ENCODE results near the gene RABL3. TPM values are rescaled to one million over a fixed set of nuclear protein-coding genes. Genes with fewer than 3 reads are reported as not detected.
A peak's percentile ranks its signal among the peaks of the same experiment; 100 is the strongest.
"Not testable (repeated sequence)": the region's sequence is repeated elsewhere in the genome, so short reads cannot be mapped to it uniquely, and the experiment has no call there.

RABL3 gene
- 10 to 100 TPM; 15.2 to 19.4 TPM for total RNA-seq
- long read RNA-seq, transcript RABL3-201 (8 exons, 3,883 nt): major isoform, 11 of 11 reads
- long read RNA-seq, partial matches to known transcripts: 0 of 11 reads
- long read RNA-seq, other reads (novel, unspliced or antisense): 0 of 11 reads

GRCh38 chr3:120742198-120742848, at the start of gene RABL3, which contains the start of gene GTF2E1:
Gene RABL3, minus strand, starts transcription at chr3:120742516. Its CDS starts 9 bp downstream, at chr3:120742507.
Gene GTF2E1, plus strand, starts transcription at chr3:120742744. Its CDS starts 7,809 bp downstream, at chr3:120750553.
- ATAC-seq: peak; percentile 100
- intact Hi-C loops (cut with DNase I): loop anchor here in 1 of 2 donors (10.0 kb wide), 1 partner anchor 148 kb away; the partner anchor contains the start of gene NDUFB4
- DNase-seq: peak; percentile 96

- no peak for DNase-seq
- ATAC-seq: no peak
- intact Hi-C loops (cut with DNase I): loop anchor here (5.0 to 10.0 kb wide), 2 partner anchors 230 to 547 kb away; no protein-coding TSS in a partner anchor
These were observed 49.6 kb upstream of the RABL3 start for GRCh38 chr3:120791913-120792312.

GRCh38 chr3:120791010-120791409, 48.7 kb upstream of the RABL3 start:
- intact Hi-C loops (cut with DNase I): loop anchor here (5.0 to 10.0 kb wide), 2 partner anchors 229 to 546 kb away; no protein-coding TSS in a partner anchor
- ATAC-seq (no peak), DNase-seq (no peak)

- intact Hi-C loops (cut with DNase I); DNase-seq: not testable (repeated sequence)
These were observed 43.5 kb upstream of the RABL3 start for GRCh38 chr3:120785832-120786231.

GRCh38 chr3:120780977-120781376, 38.7 kb upstream of the RABL3 start:
- ATAC-seq: peak in 1 of 2 donors; percentile 29
- intact Hi-C loops (cut with DNase I): no loop called here
- no peak for DNase-seq

More at GRCh38 chr3:120785832-120786231, 43.5 kb upstream of the RABL3 start:
- not testable (repeated sequence) for ATAC-seq

GRCh38 chr3:120778776-120779175, 36.5 kb upstream of the RABL3 start:
- intact Hi-C loops (cut with DNase I): no loop called here
- ATAC-seq: no peak
- DNase-seq: no peak

- no peak for ATAC-seq
- intact Hi-C loops (cut with DNase I): no loop called here
These were observed 33.1 kb upstream of the RABL3 start for GRCh38 chr3:120775411-120775810.

GRCh38 chr3:120773932-120774331, 31.6 kb upstream of the RABL3 start:
- intact Hi-C loops (cut with DNase I): no loop called here
- DNase-seq (no peak), ATAC-seq (no peak)

More at GRCh38 chr3:120775411-120775810, 33.1 kb upstream of the RABL3 start:
- no peak for DNase-seq

- ATAC-seq: no peak
- intact Hi-C loops (cut with DNase I): no loop called here
- no peak for DNase-seq
These were observed 29.8 kb upstream of the RABL3 start for GRCh38 chr3:120772081-120772480.

- ATAC-seq (no peak), DNase-seq (no peak)
- intact Hi-C loops (cut with DNase I): no loop called here
These were observed 28.6 kb upstream of the RABL3 start for GRCh38 chr3:120770891-120771290.

GRCh38 chr3:120769436-120769835, 27.1 kb upstream of the RABL3 start:
- intact Hi-C loops (cut with DNase I): no loop called here
- DNase-seq (no peak), ATAC-seq (no peak)

- DNase-seq: no peak
- intact Hi-C loops (cut with DNase I): no loop called here
- no peak for ATAC-seq
These were observed 24.8 kb upstream of the RABL3 start for GRCh38 chr3:120767106-120767505.

GRCh38 chr3:120766576-120766975, 24.3 kb upstream of the RABL3 start:
- intact Hi-C loops (cut with DNase I): no loop called here
- no peak for ATAC-seq
- DNase-seq: no peak

- no peak for DNase-seq
- no peak for ATAC-seq
- intact Hi-C loops (cut with DNase I): no loop called here
These were observed 23.6 kb upstream of the RABL3 start for GRCh38 chr3:120765830-120766493.

- intact Hi-C loops (cut with DNase I): no loop called here
- no peak for ATAC-seq
- no peak for DNase-seq
These were observed 21.9 kb upstream of the RABL3 start for GRCh38 chr3:120764206-120764605.

- ATAC-seq: no peak
- intact Hi-C loops (cut with DNase I): no loop called here
These were observed 21.3 kb upstream of the RABL3 start for GRCh38 chr3:120763601-120764000.

GRCh38 chr3:120762615-120763014, 20.3 kb upstream of the RABL3 start:
- intact Hi-C loops (cut with DNase I): no loop called here

More at GRCh38 chr3:120763601-120764000, 21.3 kb upstream of the RABL3 start:
- DNase-seq: no peak

GRCh38 chr3:120758551-120758950, 16.2 kb upstream of the RABL3 start:
- intact Hi-C loops (cut with DNase I); ATAC-seq; DNase-seq: not testable (repeated sequence)

More at GRCh38 chr3:120762615-120763014, 20.3 kb upstream of the RABL3 start:
- DNase-seq (no peak), ATAC-seq (no peak)

GRCh38 chr3:120756061-120756460, 13.7 kb upstream of the RABL3 start:
- DNase-seq (no peak), ATAC-seq (no peak)
- intact Hi-C loops (cut with DNase I): no loop called here

- intact Hi-C loops (cut with DNase I): no loop called here
- no peak for ATAC-seq
- DNase-seq: no peak
These were observed 11.5 kb upstream of the RABL3 start for GRCh38 chr3:120753810-120754209.

All from left cardiac atrium (tissue), 4 donors.